Thoracic aorta (tissue), 2 donors: ENCODE results near the gene ARHGEF40. TPM values are rescaled to one million over a fixed set of nuclear protein-coding genes. Genes with fewer than 3 reads are reported as not detected.
"Not testable (repeated sequence)": the region's sequence is repeated elsewhere in the genome, so short reads cannot be mapped to it uniquely, and the experiment has no call there.

Source experiments
- ATAC-seq: fragments of 150-250 bp; one replicate; pipeline ENCODE4 v1.8.0; 2017; ENCODE audit warnings: low read depth; ENCODE audit not compliant: insufficient number of reproducible peaks, low FRiP score
- DNase-seq: peaks from one replicate; pipeline ENCODE4 v3.0.0-alpha.2; 2020; ENCODE audit warnings: low spot score
- H3K27ac ChIP-seq, 2 donors: fragments of 200-600 bp; sonication (generic); 1 replicate in 1 of 2; 2 replicates in 1 of 2; pipeline ENCODE4 v1.5.1; 2016; ENCODE audit warnings: mild to moderate bottlenecking in 2 of 2, moderate library complexity in 2 of 2
- H3K27me3 ChIP-seq: fragments of 200-600 bp; sonication (generic); replicated peaks from 2 replicates; pipeline ENCODE4 v1.6.0; 2016; ENCODE audit warnings: mild to moderate bottlenecking; ENCODE audit not compliant: insufficient read depth
- H3K36me3 ChIP-seq: fragments of 200-600 bp; sonication (generic); one replicate; pipeline ENCODE4 v1.5.1; 2016
- H3K4me1 ChIP-seq, 2 donors: fragments of 200-600 bp; sonication (generic); 1 replicate in 1 of 2; 2 replicates in 1 of 2; pipeline versions ENCODE4 v1.5.1 to v1.6.0; 2016; ENCODE audit warnings: low read depth in 2 of 2, mild to moderate bottlenecking in 1 of 2; ENCODE audit not compliant: control insufficient read depth in 1 of 2
- H3K4me3 ChIP-seq: fragments of 200-600 bp; sonication (generic); 2 replicates; pipeline ENCODE4 v1.5.1; 2016; ENCODE audit warnings: mild to moderate bottlenecking
- H3K9me3 ChIP-seq: fragments of 200-600 bp; sonication (generic); 2 replicates; pipeline ENCODE4 v1.5.1; 2016
- total RNA-seq, 2 donors: library from RNA; depleted of rRNA; stranded (reverse); fragments of >200 nt; gene quantifications; one replicate each; pipeline versions ENCODE4 v1.1.0 to v1.2.3, GENCODE V29; 2016
- TF ChIP-seq, protein P1 (sequence below): fragments of 200-600 bp; sonication (generic); IDR thresholded peaks from one replicate; pipeline ENCODE4 v1.5.1; 2019; ENCODE audit warnings: antibody characterized with exemption

The ARHGEF40 gene
- total RNA-seq, 2 donors from 2014 or later = 51.0 to 61.7 TPM

DNA sequence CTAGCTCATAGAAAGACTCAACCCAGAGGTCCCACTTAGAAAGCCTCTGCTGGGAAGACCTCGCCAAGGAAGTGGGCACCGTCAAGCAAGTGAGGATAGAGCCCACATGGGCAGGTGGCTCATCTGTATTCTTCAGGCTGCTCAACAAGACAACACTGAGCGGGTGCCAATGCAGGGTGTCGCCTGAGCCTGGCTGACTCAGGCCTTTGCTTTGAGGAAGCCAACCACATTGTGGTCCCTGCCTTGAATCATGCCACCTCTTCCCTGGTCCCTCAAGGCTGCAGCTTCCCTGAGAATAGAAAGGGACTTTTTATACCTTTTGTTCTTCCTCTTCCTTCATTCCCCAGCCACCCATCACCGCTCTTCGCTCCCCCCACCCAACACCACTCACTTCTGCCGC lies 33.4 kb upstream of the ARHGEF40 start:
- Histone ChIP-seq H3K4me3 (no peak overlapping the region), H3K9me3 (no peaks in the 10 kb centered on the region), H3K27me3 (no peaks in the 10 kb centered on the region), H3K4me1 (peaks cover 13 to 17% of the 10 kb centered on the region in 2 donors), H3K27ac (no peak overlapping the region), H3K36me3 (no peaks in the 10 kb centered on the region)
- DNase-seq (no peak), ATAC-seq (no peak)
- TF ChIP-seq, protein P1, sequence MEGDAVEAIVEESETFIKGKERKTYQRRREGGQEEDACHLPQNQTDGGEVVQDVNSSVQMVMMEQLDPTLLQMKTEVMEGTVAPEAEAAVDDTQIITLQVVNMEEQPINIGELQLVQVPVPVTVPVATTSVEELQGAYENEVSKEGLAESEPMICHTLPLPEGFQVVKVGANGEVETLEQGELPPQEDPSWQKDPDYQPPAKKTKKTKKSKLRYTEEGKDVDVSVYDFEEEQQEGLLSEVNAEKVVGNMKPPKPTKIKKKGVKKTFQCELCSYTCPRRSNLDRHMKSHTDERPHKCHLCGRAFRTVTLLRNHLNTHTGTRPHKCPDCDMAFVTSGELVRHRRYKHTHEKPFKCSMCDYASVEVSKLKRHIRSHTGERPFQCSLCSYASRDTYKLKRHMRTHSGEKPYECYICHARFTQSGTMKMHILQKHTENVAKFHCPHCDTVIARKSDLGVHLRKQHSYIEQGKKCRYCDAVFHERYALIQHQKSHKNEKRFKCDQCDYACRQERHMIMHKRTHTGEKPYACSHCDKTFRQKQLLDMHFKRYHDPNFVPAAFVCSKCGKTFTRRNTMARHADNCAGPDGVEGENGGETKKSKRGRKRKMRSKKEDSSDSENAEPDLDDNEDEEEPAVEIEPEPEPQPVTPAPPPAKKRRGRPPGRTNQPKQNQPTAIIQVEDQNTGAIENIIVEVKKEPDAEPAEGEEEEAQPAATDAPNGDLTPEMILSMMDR = no peak

DNA sequence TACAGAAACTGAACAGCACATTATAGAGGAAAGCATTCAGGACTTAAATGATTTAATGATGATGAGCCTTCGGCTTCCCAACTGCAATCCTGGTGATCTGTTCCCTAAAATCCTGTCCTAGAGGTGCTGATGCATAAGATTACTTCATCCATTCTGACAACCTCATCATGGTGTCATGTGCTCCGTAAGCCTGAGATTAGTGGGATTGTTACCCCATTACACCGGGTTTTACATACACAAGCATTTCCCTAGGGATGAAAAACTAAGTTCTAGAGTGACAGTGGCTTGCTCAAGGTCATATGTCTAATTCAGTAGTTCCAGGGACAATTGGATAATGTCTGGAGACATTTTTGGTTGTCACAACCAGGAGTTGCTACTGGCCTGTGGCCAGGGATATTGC lies 32.9 kb upstream of the ARHGEF40 start:
- DNase-seq (no peak), ATAC-seq (no peak)
- H3K36me3 ChIP-seq = no peaks in the 10 kb centered on the region
- TF ChIP-seq, protein P1 = no peak
- H3K9me3 ChIP-seq = no peaks in the 10 kb centered on the region
- no peak overlapping the region for H3K27ac ChIP-seq
- no peak overlapping the region for H3K4me3 ChIP-seq
- no peaks in the 10 kb centered on the region for H3K27me3 ChIP-seq
- H3K4me1 ChIP-seq = peaks cover 13 to 17% of the 10 kb centered on the region in 2 donors

DNA sequence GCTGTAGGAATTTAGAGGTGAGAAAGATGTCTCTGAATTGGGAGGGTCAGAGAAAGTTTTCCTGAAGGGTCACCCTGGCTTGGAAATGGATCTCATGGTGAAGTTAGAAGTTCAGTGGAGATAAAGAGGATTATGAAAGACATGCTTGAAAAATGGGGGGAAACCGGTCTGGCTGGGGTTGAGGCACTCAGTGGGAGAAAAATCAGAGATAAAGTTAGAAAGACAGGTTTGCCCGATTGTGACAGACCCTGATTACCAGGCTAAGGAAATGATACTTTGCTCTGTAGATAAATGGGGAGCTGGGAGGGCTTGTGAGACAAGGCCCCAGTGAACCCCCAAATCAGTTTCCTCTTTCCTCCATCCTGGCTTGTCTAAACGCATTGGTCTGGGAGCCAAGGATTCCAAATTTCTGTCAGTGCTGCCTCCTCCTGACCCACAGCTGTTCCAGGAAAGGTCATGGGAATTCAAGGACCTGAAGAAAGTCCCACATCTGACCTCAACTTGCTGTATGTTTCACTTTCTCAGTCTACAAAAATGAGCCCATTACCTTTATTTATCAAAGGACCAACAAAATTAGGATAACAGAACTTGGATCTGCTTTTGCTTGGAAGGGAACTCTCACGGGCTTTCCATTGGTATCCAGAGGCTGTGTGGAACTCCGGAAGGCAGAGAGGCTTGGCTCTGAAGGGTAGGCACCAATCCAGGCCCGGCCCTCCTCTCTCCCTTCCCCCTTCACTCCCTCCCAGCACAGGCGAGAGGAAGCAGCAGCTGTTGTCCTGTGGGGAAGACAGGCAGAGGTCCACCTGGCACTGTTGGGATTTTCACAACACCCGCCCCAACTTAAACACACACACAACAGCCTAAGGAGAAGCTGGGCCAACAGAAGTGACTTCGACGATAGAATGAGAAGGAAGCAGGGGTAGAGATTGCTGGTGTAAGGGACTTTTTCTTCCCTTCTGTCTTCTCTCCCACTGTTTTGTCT lies 31.4 kb upstream of the ARHGEF40 start:
- peaks cover 13 to 17% of the 10 kb centered on the region in 2 donors for H3K4me1 ChIP-seq
- no peaks in the 10 kb centered on the region for H3K9me3 ChIP-seq
- ATAC-seq (no peak), DNase-seq (no peak)
- H3K4me3 ChIP-seq = peak overlapping the region; percentile 20
- no peaks in the 10 kb centered on the region for H3K27me3 ChIP-seq
- H3K27ac ChIP-seq = peak overlapping the region; percentile 64 to 68
- no peaks in the 10 kb centered on the region for H3K36me3 ChIP-seq
- TF ChIP-seq, protein P1 = no peak

DNA sequence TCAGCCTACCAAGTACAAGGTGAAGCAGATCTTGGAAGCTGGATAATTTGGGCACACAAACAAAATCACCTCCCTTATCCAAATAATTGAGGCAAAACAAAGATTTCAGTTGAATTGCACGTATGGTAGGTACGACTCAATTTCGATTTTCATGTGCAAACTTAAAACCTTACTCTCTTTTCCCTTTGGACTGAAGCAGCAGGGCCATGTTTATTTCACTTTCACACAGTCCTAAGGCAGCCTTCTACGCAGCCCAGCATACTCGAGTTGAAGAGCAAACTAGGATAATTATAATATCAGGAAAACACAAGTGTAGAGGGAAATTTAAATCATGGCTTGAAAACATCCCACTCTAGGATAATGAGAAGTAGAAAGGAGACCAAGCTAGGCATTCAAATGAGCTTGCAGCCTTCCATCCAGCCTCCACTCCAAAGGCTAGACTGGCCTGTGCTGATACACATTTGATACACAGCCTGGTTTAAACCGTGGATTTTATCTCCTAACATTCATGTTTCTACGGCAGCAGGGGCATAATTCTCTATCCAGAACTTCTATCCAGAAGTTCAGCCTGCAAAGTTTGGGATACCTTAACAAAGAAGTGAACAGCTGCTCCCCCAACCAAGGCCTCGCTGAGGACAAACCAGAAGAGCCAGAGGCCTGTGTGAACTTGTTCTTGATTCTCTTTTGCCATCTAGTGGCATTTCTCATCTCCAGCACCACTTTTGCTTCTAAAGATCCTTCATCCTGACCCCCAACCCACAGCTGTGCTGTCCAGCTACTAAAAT lies 30.3 kb upstream of the ARHGEF40 start:
- no peak overlapping the region for H3K4me3 ChIP-seq
- ATAC-seq (no peak), DNase-seq (no peak)
- peaks cover 13 to 17% of the 10 kb centered on the region in 2 donors for H3K4me1 ChIP-seq
- no peaks in the 10 kb centered on the region for H3K9me3 ChIP-seq
- no peaks in the 10 kb centered on the region for H3K27me3 ChIP-seq
- TF ChIP-seq, protein P1 = peak; percentile 62
- no peaks in the 10 kb centered on the region for H3K36me3 ChIP-seq
- H3K27ac ChIP-seq = peak overlapping the region; percentile 64 to 68

DNA sequence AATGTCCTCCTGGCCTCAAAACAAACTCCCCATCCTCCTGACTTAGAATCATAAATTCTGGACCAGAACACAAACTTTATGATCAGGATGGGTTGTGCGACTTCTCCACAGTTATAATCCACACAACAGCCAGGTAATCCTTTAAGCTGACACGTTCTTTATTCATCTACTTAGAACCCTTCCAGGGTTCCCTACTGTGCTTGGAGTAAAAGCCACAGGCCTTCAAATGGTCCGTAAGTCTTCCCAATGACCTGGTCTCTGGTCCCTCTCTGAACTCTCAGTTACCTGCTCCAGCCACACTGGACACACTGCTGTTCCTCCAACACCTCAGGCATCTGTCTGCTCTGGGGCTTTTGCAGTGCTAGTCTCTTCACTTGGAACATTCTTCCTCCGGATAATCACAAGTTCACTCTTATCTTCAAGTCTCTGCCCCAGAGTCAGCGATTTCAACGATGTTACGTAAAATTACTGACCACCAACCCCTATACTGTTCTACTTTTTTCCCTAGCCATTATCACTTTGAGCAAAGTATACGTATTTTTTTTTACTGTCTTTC lies 29.7 kb upstream of the ARHGEF40 start:
- Histone ChIP-seq H3K36me3 (no peaks in the 10 kb centered on the region), H3K9me3 (no peaks in the 10 kb centered on the region), H3K4me1 (peaks cover 13 to 17% of the 10 kb centered on the region in 2 donors), H3K27me3 (no peaks in the 10 kb centered on the region), H3K4me3 (no peak overlapping the region), H3K27ac (no peak overlapping the region)
- no peak for ATAC-seq
- TF ChIP-seq, protein P1 = no peak
- no peak for DNase-seq

DNA sequence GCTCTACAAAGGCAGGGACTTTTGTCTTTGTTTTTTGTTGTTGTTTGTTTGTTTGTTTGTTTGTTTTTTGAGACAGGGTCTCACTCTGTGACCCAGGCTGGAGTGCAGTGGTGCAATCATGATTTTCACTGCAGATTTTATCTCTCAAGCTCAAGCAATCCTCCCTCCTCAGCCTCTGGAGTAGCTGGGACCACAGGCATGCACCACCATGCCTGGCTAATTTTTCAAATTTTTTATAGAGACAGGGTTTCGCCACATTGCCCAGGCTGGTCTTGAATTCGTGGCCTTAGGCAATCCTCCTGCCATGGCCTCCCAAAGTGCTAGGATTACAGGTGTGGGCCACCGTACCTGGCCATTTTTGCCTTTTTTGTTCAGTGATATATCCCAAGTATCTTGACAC lies 29.2 kb upstream of the ARHGEF40 start:
- not testable (repeated sequence) for H3K27ac ChIP-seq, H3K27me3 ChIP-seq, H3K9me3 ChIP-seq, H3K4me3 ChIP-seq, DNase-seq, H3K36me3 ChIP-seq, ATAC-seq
- H3K4me1 ChIP-seq = peaks cover 13 to 17% of the 10 kb centered on the region in 2 donors
